HG03159 (cell line): ENCODE measurements around the gene PPP4C.
"Not testable (repeated sequence)": the region's sequence is repeated elsewhere in the genome, so short reads cannot be mapped to it uniquely, and the experiment has no call there.

Experiments used
- ATAC-seq: cut with Tn5 transposase; IDR thresholded peaks from one replicate; pipeline ENCODE4 v1.9.1; 2021; ENCODE audit warnings: mild to moderate bottlenecking, moderate library complexity; ENCODE audit not compliant: unreplicated experiment

The PPP4C gene

GRCh38 chr16:30121741-30122571 lies 46.2 kb downstream of the PPP4C start:
- ATAC-seq: no peak

GRCh38 chr16:30122604-30123160 lies 46.9 kb downstream of the PPP4C start:
- no peak for ATAC-seq

GRCh38 chr16:30124985-30125379 lies 49.2 kb downstream of the PPP4C start:
- no peak for ATAC-seq

GRCh38 chr16:30125690-30126089 lies 49.9 kb downstream of the PPP4C start:
- ATAC-seq: not testable (repeated sequence)

- ATAC-seq: no peak
These were observed 52.2 kb downstream of the PPP4C start for GRCh38 chr16:30127993-30128392.

- ATAC-seq: no peak
These were observed 56.2 kb downstream of the PPP4C start for GRCh38 chr16:30131869-30132475.

- ATAC-seq: no peak
These were observed 56.8 kb downstream of the PPP4C start for GRCh38 chr16:30132591-30132990.
